K562 (cell line): ENCODE measurements around the gene BECN2. TPM values are rescaled to one million over a fixed set of nuclear protein-coding genes. Genes with fewer than 3 reads are reported as not detected.

Experiments
- ARHGAP35 ChIP-seq: fragments of 450-650 bp; IDR thresholded peaks from 2 replicates; pipeline ENCODE4 v1.6.1; 2018; ENCODE audit not compliant: partially characterized antibody
- CHCHD3 ChIP-seq: fragments of 250-450 bp; sonication (Bioruptor Pico); IDR thresholded peaks from 2 replicates; pipeline ENCODE4 v2.1.2; 2022; ENCODE audit warnings: mild to moderate bottlenecking
- MAFF ChIP-seq: IDR thresholded peaks from 2 replicates; pipeline ENCODE4 v1.6.1; 2012; ENCODE audit warnings: low read length, improper control_type of control experiment
- MGA ChIP-seq: fragments of 450-650 bp; IDR thresholded peaks from 2 replicates; pipeline ENCODE4 v1.6.1; 2016; ENCODE audit warnings: mild to moderate bottlenecking, moderate library complexity
- ZEB2 ChIP-seq: fragments of 450-650 bp; IDR thresholded peaks from 2 replicates; pipeline ENCODE4 v1.6.1; 2016
- ZNF445 ChIP-seq: fragments of 250-450 bp; sonication (Bioruptor Pico); IDR thresholded peaks from 2 replicates; pipeline ENCODE4 v1.4.0; 2020; ENCODE audit warnings: low read depth, mild to moderate bottlenecking, moderate library complexity
- polyA plus RNA-seq, 8 experiments: library from polyadenylated mRNA; depleted of rRNA in 4 of 8; stranded (reverse) in 5 of 8; unstranded in 3 of 8; fragments of >200 nt; fragmentation: Nextera tagmentation in 2 of 8; fragmentation: Illumina TruSeq in 1 of 8; extraction: Ambion mirVana in 2 of 8; extraction: Trizol in 1 of 8; gene quantifications; 2 replicates each; pipeline versions ENCODE4 v1.2.1 to v1.2.3, GENCODE V29; 2011 to 2014; ENCODE audit warnings: inconsistent platforms in 1 of 8, missing spikeins in 1 of 8
- total RNA-seq, 7 experiments: library from RNA; depleted of rRNA in 6 of 7; stranded (reverse); fragments of >200 nt in 6 of 7; fragmentation: Illumina TruSeq in 2 of 7; extraction: Trizol in 2 of 7; gene quantifications; 2 replicates each; pipeline versions ENCODE4 v1.2.1 to v1.2.3, GENCODE V29; 2011 to 2021; ENCODE audit warnings: low replicate concordance in 1 of 7
- TF ChIP-seq, protein P1 (sequence below): fragments of 450-650 bp; IDR thresholded peaks from 2 replicates; pipeline ENCODE4 v1.6.1; 2016; ENCODE audit warnings: low read depth, mild to moderate bottlenecking, moderate library complexity
- TF ChIP-seq, protein P2 (sequence below), 3 experiments: IDR thresholded peaks in 2 of 3; conservative IDR thresholded peaks in 1 of 3; 2 replicates each; pipeline ENCODE4 v1.5.1; 2011 to 2012; ENCODE audit warnings: low read length in 3 of 3, mild to moderate bottlenecking in 3 of 3, control low read depth in 2 of 3, improper control_type of control experiment in 1 of 3, inconsistent platforms in 1 of 3, low read depth in 1 of 3, mixed read lengths in 1 of 3, moderate library complexity in 1 of 3; ENCODE audit not compliant: insufficient read depth in 2 of 3
- TF ChIP-seq, protein P3 (sequence below): fragments of 250-450 bp; sonication (Bioruptor Pico); IDR thresholded peaks from 2 replicates; pipeline ENCODE4 v1.4.0; 2020; ENCODE audit warnings: borderline replicate concordance

Gene BECN2
- total and polyA plus RNA-seq, 9 of the 15 experiments (the other 6 are each of a cell fraction or from before 2014, with no cell fraction given): not detected

DNA sequence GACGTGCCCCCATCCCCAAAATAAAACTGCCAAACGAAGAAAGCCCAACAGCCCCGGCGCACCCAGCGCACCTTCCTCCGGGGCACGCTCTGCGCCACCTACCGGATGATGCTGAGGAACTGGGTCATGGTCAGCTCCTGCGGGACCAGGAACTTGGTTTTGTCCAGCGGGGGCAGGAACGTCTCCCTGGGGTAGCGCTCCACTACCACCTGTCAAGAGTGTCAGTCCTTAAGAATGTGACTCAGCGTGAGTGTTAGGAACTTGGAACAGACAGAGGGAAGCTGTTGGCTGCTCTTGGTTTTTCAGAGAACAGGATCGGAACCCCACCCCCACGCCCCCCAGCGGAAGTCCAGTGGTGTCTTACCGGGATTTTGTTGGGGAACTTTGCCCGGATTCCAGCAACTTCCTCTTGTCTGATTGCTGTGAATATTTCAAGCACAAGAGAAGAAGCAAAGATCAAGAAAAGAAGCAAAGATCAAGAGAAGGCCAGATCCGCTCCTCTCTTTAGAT is 40.9 kb downstream of the BECN2 start (continued):
- TF ChIP-seq MGA (peak; percentile 18; the same call in 1 of the 2 replicates), ZNF445 (CRISPR knock-in tag) (no peak), ZEB2 (peak; percentile 88), ARHGAP35 (no peak), MAFF (no peak), CHCHD3 (CRISPR knock-in tag) (no peak)
- TF ChIP-seq, protein P1, sequence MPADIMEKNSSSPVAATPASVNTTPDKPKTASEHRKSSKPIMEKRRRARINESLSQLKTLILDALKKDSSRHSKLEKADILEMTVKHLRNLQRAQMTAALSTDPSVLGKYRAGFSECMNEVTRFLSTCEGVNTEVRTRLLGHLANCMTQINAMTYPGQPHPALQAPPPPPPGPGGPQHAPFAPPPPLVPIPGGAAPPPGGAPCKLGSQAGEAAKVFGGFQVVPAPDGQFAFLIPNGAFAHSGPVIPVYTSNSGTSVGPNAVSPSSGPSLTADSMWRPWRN: no peak
- TF ChIP-seq, protein P2, sequence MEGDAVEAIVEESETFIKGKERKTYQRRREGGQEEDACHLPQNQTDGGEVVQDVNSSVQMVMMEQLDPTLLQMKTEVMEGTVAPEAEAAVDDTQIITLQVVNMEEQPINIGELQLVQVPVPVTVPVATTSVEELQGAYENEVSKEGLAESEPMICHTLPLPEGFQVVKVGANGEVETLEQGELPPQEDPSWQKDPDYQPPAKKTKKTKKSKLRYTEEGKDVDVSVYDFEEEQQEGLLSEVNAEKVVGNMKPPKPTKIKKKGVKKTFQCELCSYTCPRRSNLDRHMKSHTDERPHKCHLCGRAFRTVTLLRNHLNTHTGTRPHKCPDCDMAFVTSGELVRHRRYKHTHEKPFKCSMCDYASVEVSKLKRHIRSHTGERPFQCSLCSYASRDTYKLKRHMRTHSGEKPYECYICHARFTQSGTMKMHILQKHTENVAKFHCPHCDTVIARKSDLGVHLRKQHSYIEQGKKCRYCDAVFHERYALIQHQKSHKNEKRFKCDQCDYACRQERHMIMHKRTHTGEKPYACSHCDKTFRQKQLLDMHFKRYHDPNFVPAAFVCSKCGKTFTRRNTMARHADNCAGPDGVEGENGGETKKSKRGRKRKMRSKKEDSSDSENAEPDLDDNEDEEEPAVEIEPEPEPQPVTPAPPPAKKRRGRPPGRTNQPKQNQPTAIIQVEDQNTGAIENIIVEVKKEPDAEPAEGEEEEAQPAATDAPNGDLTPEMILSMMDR (IDR thresholded peaks at IDR 0.05 in 2 of 3, conservative IDR thresholded peaks at IDR 0.05 in 1 of 3; ENCODE audit: insufficient read depth in 2 of 3, low read depth in 1 of 3, low read length in 3 of 3): peak; percentile 83 to 100 (median 95)
- TF ChIP-seq, protein P3, sequence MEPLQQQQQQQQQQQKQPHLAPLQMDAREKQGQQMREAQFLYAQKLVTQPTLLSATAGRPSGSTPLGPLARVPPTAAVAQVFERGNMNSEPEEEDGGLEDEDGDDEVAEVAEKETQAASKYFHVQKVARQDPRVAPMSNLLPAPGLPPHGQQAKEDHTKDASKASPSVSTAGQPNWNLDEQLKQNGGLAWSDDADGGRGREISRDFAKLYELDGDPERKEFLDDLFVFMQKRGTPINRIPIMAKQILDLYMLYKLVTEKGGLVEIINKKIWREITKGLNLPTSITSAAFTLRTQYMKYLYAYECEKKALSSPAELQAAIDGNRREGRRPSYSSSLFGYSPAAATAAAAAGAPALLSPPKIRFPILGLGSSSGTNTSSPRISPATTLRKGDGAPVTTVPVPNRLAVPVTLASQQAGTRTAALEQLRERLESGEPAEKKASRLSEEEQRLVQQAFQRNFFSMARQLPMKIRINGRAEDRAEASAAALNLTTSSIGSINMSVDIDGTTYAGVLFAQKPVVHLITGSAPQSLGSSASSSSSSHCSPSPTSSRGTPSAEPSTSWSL (CRISPR knock-in tag): no peak
